KMS-11 (cell line): Measurements from ENCODE around the gene GTPBP3.

ENCODE experiments used
- H2AFZ ChIP-seq: fragments of 200-600 bp; sonication (generic); 2 replicates; pipeline ENCODE4 v1.6.1; 2016; ENCODE audit warnings: antibody characterized with exemption, mixed run types, low read depth
- H3K27ac ChIP-seq: fragments of 200-600 bp; sonication (generic); 2 replicates; pipeline ENCODE4 v1.6.1; 2016; ENCODE audit warnings: mild to moderate bottlenecking, mixed run types
- H3K27me3 ChIP-seq: fragments of 200-600 bp; sonication (generic); 2 replicates; pipeline ENCODE4 v1.6.1; 2017; ENCODE audit warnings: mild to moderate bottlenecking, low read depth, mixed run types, moderate library complexity; ENCODE audit not compliant: insufficient read depth
- H3K36me3 ChIP-seq: fragments of 200-600 bp; sonication (generic); 2 replicates; pipeline ENCODE4 v1.6.1; 2017; ENCODE audit warnings: mild to moderate bottlenecking, mixed run types; ENCODE audit not compliant: insufficient read depth
- H3K4me1 ChIP-seq: fragments of 200-600 bp; sonication (generic); 2 replicates; pipeline ENCODE4 v1.6.1; 2016; ENCODE audit warnings: mild to moderate bottlenecking, low read depth, mixed run types; ENCODE audit not compliant: poor library complexity, severe bottlenecking
- H3K4me2 ChIP-seq: fragments of 200-600 bp; sonication (generic); 2 replicates; pipeline ENCODE4 v1.7.0; 2016; ENCODE audit warnings: mild to moderate bottlenecking, mixed run types
- H3K4me3 ChIP-seq: fragments of 200-600 bp; sonication (generic); IDR thresholded peaks from 2 replicates; pipeline ENCODE4 v1.6.1; 2017; ENCODE audit warnings: low read depth, low read length, mixed read lengths; ENCODE audit not compliant: insufficient read depth
- H3K79me2 ChIP-seq: fragments of 200-600 bp; sonication (generic); 2 replicates; pipeline ENCODE4 v1.6.1; 2016; ENCODE audit warnings: low read depth, mixed run types; ENCODE audit not compliant: insufficient read depth
- H3K9ac ChIP-seq: fragments of 200-600 bp; sonication (generic); 2 replicates; pipeline ENCODE4 v1.6.1; 2016; ENCODE audit warnings: mild to moderate bottlenecking, mixed run types
- H4K20me1 ChIP-seq: fragments of 200-600 bp; sonication (generic); 2 replicates; pipeline ENCODE4 v1.6.1; 2016; ENCODE audit warnings: mild to moderate bottlenecking, mixed run types; ENCODE audit not compliant: insufficient read depth
- CTCF ChIP-seq: fragments of 200-600 bp; sonication (generic); conservative IDR thresholded peaks from 2 replicates; pipeline ENCODE4 v1.6.1; 2017; ENCODE audit warnings: low read depth, mild to moderate bottlenecking, antibody characterized with exemption, low read length, moderate library complexity, mixed read lengths

GTPBP3 gene

DNA sequence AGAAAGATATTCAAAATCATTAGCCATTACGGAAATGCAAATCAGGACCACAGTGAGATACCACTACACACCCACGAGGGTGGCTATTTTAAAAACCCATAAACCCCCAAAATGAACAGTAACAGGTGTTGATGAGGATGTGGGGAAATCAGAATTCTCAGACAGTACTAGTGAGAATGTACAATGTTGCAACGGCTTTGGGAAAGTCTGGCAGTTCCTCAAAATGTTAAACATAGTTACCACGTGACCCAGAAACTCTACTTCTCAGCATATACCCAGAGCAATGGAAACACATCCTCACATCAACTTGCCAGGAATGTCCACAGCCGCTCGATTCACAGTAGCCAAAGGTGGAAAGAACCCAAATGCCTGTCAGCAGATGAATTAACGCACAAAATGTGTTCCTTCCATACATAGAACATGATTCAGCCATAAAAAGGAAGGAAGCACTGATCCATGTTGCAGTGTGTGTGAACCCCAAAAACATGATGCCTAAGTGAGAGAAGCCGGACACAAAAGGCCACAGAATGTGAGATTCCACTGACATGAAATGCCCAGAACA is 32.8 kb downstream of the GTPBP3 start:
- no peak overlapping the region for H3K9ac ChIP-seq
- H3K4me3 ChIP-seq: no peak overlapping the region
- H3K79me2 ChIP-seq: no peaks in the 10 kb centered on the region
- TF ChIP-seq CTCF: no peak
- H3K27me3 ChIP-seq: no peaks in the 10 kb centered on the region; the same call in 1 of the 2 replicates
- no peak overlapping the region for H2AFZ ChIP-seq
- H3K4me2 ChIP-seq: no peak overlapping the region
- H4K20me1 ChIP-seq: no peaks in the 10 kb centered on the region
- no peaks in the 10 kb centered on the region for H3K36me3 ChIP-seq
- H3K4me1 ChIP-seq: peaks cover 7% of the 10 kb centered on the region
- H3K27ac ChIP-seq: no peak overlapping the region

DNA sequence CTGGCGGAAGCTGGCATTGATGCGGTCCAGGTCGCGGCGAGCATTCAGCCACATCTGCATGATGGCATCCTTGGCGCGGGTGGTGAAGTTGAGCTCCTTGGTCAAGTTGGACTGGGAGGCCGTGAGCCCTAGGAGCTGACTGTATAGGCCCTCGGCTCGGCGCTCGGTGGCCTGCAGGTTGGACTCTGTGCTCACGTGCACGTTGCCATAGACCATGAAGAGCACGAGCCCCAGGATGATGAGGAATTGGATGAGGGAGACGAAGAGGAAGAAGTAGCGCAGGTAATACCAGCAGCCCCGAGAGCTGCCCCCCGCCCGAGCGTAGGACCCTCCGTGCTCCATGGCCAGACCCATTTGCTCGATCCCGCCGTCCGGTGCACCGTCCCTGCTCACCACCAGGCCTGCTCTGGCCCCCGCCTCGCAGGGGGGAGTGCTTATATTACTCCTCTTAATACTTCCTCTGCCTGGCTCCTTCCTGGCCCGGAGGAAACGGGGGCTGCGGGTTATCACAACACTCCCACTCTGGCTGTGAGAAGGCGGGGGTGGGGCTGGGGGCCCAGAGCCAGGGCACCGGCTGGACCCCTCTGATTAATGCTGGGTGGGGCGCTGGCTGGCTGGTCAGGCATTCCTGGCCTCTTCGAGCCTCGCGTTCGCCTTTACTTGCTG is 39.7 kb downstream of the GTPBP3 start, which contains the start of gene PLVAP:
Gene PLVAP, minus strand, starts transcription at position 408 of the 666 bp plus-strand sequence. Its CDS starts 54 bp downstream, at position 354.
- Histone ChIP-seq H3K79me2 (no peaks in the 10 kb centered on the region), H3K4me3 (no peak within 1 kb of the TSS), H3K9ac (no peak within 1 kb of the TSS), H2AFZ (no peak within 1 kb of the TSS), H3K4me2 (no peak within 1 kb of the TSS), H3K27me3 (peaks cover 5% of the 10 kb centered on the region; the same call in 1 of the 2 replicates), H3K4me1 (peaks cover 8% of the 10 kb centered on the region), H3K36me3 (no peaks in the 10 kb centered on the region), H4K20me1 (no peaks in the 10 kb centered on the region), H3K27ac (no peak within 1 kb of the TSS)
- TF ChIP-seq CTCF: no peak

GRCh38 chr19:17378271-17378670 is 40.9 kb downstream of the GTPBP3 start:
- Histone ChIP-seq H3K4me1 (peaks cover 8% of the 10 kb centered on the region), H4K20me1 (no peaks in the 10 kb centered on the region), H3K4me2 (no peak overlapping the region), H2AFZ (no peak overlapping the region), H3K27me3 (peaks cover 5% of the 10 kb centered on the region; the same call in 1 of the 2 replicates), H3K4me3 (no peak overlapping the region), H3K36me3 (no peaks in the 10 kb centered on the region), H3K27ac (no peak overlapping the region), H3K79me2 (no peaks in the 10 kb centered on the region), H3K9ac (no peak overlapping the region)
- no peak for TF ChIP-seq CTCF

DNA sequence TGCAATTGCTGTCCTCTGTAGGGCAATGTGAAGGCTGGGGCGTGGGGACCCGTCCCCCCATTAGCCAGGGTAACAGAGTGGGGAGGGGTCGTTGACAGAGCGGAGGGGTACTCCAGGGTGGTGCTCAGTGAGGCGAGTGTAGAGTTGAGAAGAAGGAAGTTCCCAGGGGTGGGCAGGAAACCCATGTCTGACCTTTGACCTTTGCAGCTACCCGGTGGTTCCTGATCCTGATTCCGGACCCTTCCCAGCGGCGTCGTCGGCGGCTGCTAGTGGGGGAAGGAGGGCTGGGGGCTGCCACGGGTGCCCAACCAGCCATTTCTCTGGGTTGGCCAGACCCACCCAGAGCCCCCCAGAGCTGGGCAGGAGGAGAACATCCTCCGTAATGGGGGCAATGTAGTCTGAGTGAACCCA is 41.9 kb downstream of the GTPBP3 start:
- no peak overlapping the region for H3K9ac ChIP-seq
- no peak for TF ChIP-seq CTCF

More for the DNA sequence above, 41.9 kb downstream of the GTPBP3 start:
- no peaks in the 10 kb centered on the region for H4K20me1 ChIP-seq
- H3K27ac ChIP-seq: no peak overlapping the region
- H3K27me3 ChIP-seq: peaks cover 5% of the 10 kb centered on the region; the same call in 1 of the 2 replicates
- H3K4me1 ChIP-seq: peaks cover 8% of the 10 kb centered on the region
- no peak overlapping the region for H3K4me3 ChIP-seq
- H2AFZ ChIP-seq: no peak overlapping the region
- H3K4me2 ChIP-seq: no peak overlapping the region
- no peaks in the 10 kb centered on the region for H3K79me2 ChIP-seq
- no peaks in the 10 kb centered on the region for H3K36me3 ChIP-seq
